Keratinocyte (primary cell): ENCODE data around the gene MARCHF3. TPM values are rescaled to one million over a fixed set of nuclear protein-coding genes. Genes with fewer than 3 reads are reported as not detected.

Experiments
- DNase-seq: peaks from one replicate; pipeline ENCODE4 v3.0.0-alpha.2; 2011; ENCODE audit warnings: low read depth, missing footprints, low spot score
- FAIRE-seq: peaks from 2 replicates; lab custom pipeline; 2011; peaks lifted over from hg19 to GRCh38; lab: Jason Lieb, UNC
- H2AFZ ChIP-seq: 2 replicates; pipeline ENCODE4 v1.6.0; 2012; ENCODE audit warnings: low read length, control low read depth, inconsistent platforms; ENCODE audit not compliant: control insufficient read depth
- H3K27ac ChIP-seq: 2 replicates; pipeline ENCODE4 v1.5.1; 2011; ENCODE audit warnings: low read length; ENCODE audit not compliant: control insufficient read depth, insufficient read depth
- H3K27me3 ChIP-seq: 3 replicates; pipeline ENCODE4 v1.6.0; 2011; ENCODE audit warnings: low read length; ENCODE audit not compliant: control insufficient read depth, insufficient read depth; ENCODE audit errors: extremely low read depth
- H3K36me3 ChIP-seq, 2 experiments: 2 replicates in 1 of 2; 3 replicates in 1 of 2; pipeline ENCODE4 v1.5.1; 2011; ENCODE audit warnings: low read length in 2 of 2, mild to moderate bottlenecking in 1 of 2; ENCODE audit not compliant: control insufficient read depth in 2 of 2, insufficient read depth in 2 of 2; ENCODE audit errors: extremely low read depth in 1 of 2
- H3K4me1 ChIP-seq: 3 replicates; pipeline ENCODE4 v1.5.1; 2011; ENCODE audit warnings: low read length; ENCODE audit not compliant: control insufficient read depth, insufficient read depth; ENCODE audit errors: extremely low read depth
- H3K4me2 ChIP-seq: 3 replicates; pipeline ENCODE4 v1.6.0; 2011; ENCODE audit warnings: low read depth, low read length; ENCODE audit not compliant: control insufficient read depth, insufficient read depth; ENCODE audit errors: extremely low read depth
- H3K4me3 ChIP-seq, 3 experiments: fragments of 200-600 bp in 1 of 3; sonication (generic) in 1 of 3; 2 replicates in 2 of 3; 3 replicates in 1 of 3; pipeline ENCODE4 v1.5.1; 2011 to 2016; ENCODE audit warnings: low read length in 3 of 3, mild to moderate bottlenecking in 3 of 3, control low read depth in 2 of 3, inconsistent platforms in 1 of 3, low read depth in 1 of 3, mixed read lengths in 1 of 3, mixed run types in 1 of 3, moderate library complexity in 1 of 3; ENCODE audit not compliant: control insufficient read depth in 2 of 3, insufficient read depth in 2 of 3; ENCODE audit errors: extremely low read depth in 1 of 3
- H3K79me2 ChIP-seq: 2 replicates; pipeline ENCODE4 v1.6.0; 2012; ENCODE audit warnings: low read length; ENCODE audit not compliant: control insufficient read depth, insufficient read depth
- H3K9ac ChIP-seq: 3 replicates; pipeline ENCODE4 v1.6.0; 2011; ENCODE audit warnings: low read length; ENCODE audit not compliant: control insufficient read depth, insufficient read depth; ENCODE audit errors: extremely low read depth
- H3K9me1 ChIP-seq: 3 replicates; pipeline ENCODE4 v1.6.0; 2011; ENCODE audit warnings: low read length; ENCODE audit not compliant: control insufficient read depth, insufficient read depth; ENCODE audit errors: extremely low read depth
- H3K9me3 ChIP-seq: 2 replicates; pipeline ENCODE4 v1.5.1; 2012; ENCODE audit warnings: low read depth, low read length; ENCODE audit not compliant: control insufficient read depth
- H4K20me1 ChIP-seq: 3 replicates; pipeline ENCODE4 v1.6.0; 2011; ENCODE audit warnings: low read length; ENCODE audit not compliant: control insufficient read depth, insufficient read depth; ENCODE audit errors: extremely low read depth
- CTCF ChIP-seq, 3 experiments: IDR thresholded peaks in 1 of 3; conservative IDR thresholded peaks in 1 of 3; optimal IDR thresholded peaks in 1 of 3; 2 replicates in 2 of 3; 3 replicates in 1 of 3; pipeline versions ENCODE3 to v1.5.1; 2011; ENCODE audit warnings: low read length in 3 of 3, mild to moderate bottlenecking in 3 of 3, moderate library complexity in 2 of 3, control low read depth in 1 of 3, inconsistent platforms in 1 of 3; ENCODE audit not compliant: insufficient read depth in 2 of 3; ENCODE audit errors: extremely low read depth in 1 of 3
- EZH2 ChIP-seq: IDR thresholded peaks from one replicate; pipeline ENCODE4 v1.6.1; 2012; ENCODE audit warnings: inconsistent platforms, mild to moderate bottlenecking, low read length, moderate library complexity
- dilution Hi-C: fragments of 300-500 bp; cut with MboI; formaldehyde crosslinking; loops from one replicate; pipeline ENCODE4 v1.7.0; 2020; ENCODE audit warnings: low sequenced_read_pairs; ENCODE audit not compliant: extremely low pct_ligation_motif_present
- polyA plus RNA-seq, 5 experiments: library from polyadenylated mRNA; depleted of rRNA in 3 of 5; stranded (reverse) in 3 of 5; stranded (forward) in 1 of 5; unstranded in 1 of 5; fragments of >200 nt; gene quantifications; 1 replicate in 1 of 5; 2 replicates in 3 of 5; 3 replicates in 1 of 5; pipeline versions ENCODE4 v1.2.1 to v1.2.3, GENCODE V29; 2011 to 2012; ENCODE audit warnings: missing spikeins in 2 of 5, low read depth in 1 of 5, low replicate concordance in 1 of 5

The MARCHF3 gene
- polyA plus RNA-seq, 1 donor (not counting 4 experiments of a cell fraction or from before 2014, with no cell fraction given): 0.45 TPM

GRCh38 chr5:127041571-127041970, 11.2 kb upstream of the MARCHF3 start:
- Histone ChIP-seq H2AFZ (no peak overlapping the region), H3K27ac (peak overlapping the region; percentile 39), H3K4me2 (peak overlapping the region; percentile 72), H3K9ac (peak overlapping the region; percentile 2), H4K20me1 (no peaks in the 10 kb centered on the region), H3K36me3 (no peaks in the 10 kb centered on the region), H3K79me2 (no peaks in the 10 kb centered on the region), H3K27me3 (no peaks in the 10 kb centered on the region), H3K4me3 (no peak overlapping the region), H3K9me3 (no peaks in the 10 kb centered on the region), H3K4me1 (peaks cover 20% of the 10 kb centered on the region), H3K9me1 (no peaks in the 10 kb centered on the region)
- dilution Hi-C loops: no loop called here
- DNase-seq (no peak), FAIRE-seq (peak; percentile 36)
- TF ChIP-seq EZH2 (no peak), CTCF (optimal IDR thresholded peaks at IDR 0.05 in 1 of 3, IDR thresholded peaks at IDR 0.05 in 1 of 3, conservative IDR thresholded peaks at IDR 0.05 in 1 of 3; ENCODE audit: extremely low read depth in 1 of 3, insufficient read depth in 2 of 3, low read length in 3 of 3) (no peak)

GRCh38 chr5:127040796-127041520, 10.6 kb upstream of the MARCHF3 start:
- no peak for TF ChIP-seq EZH2
- TF ChIP-seq CTCF (optimal IDR thresholded peaks at IDR 0.05 in 1 of 3, IDR thresholded peaks at IDR 0.05 in 1 of 3, conservative IDR thresholded peaks at IDR 0.05 in 1 of 3; ENCODE audit: extremely low read depth in 1 of 3, insufficient read depth in 2 of 3, low read length in 3 of 3): no peak
- Histone ChIP-seq H4K20me1 (no peaks in the 10 kb centered on the region), H3K4me3 (peak overlapping the region in 1 of 3 experiments; percentile 35), H3K9me3 (no peaks in the 10 kb centered on the region), H3K4me2 (peak overlapping the region; percentile 72), H3K27me3 (no peaks in the 10 kb centered on the region), H3K9me1 (no peaks in the 10 kb centered on the region), H3K36me3 (no peaks in the 10 kb centered on the region), H2AFZ (peak overlapping the region; percentile 41), H3K4me1 (peaks cover 20% of the 10 kb centered on the region), H3K79me2 (no peaks in the 10 kb centered on the region), H3K9ac (peak overlapping the region; percentile 2), H3K27ac (peak overlapping the region; percentile 31)
- DNase-seq (peak; percentile 17), FAIRE-seq (peak; percentile 87)
- dilution Hi-C loops: no loop called here
